BJ (cell line): Measurements from ENCODE around the gene SNRPF. TPM values are rescaled to one million over a fixed set of nuclear protein-coding genes. Genes with fewer than 3 reads are reported as not detected.
"Not testable (repeated sequence)": the region's sequence is repeated elsewhere in the genome, so short reads cannot be mapped to it uniquely, and the experiment has no call there.

Experiments used
- CTCF ChIA-PET: fragments of 350-600 bp; formaldehyde crosslinking; extraction: SDS; loops from one replicate; lab custom pipeline; 2021; ENCODE audit warnings: antibody characterized with exemption, inconsistent platforms; lab: Yijun Ruan, JAX
- POLR2A ChIA-PET: fragments of 300-600 bp; sonication (Branson Sonifier 250); formaldehyde crosslinking; extraction: SDS; loops from one replicate; lab custom pipeline; 2021; ENCODE audit warnings: antibody characterized with exemption; lab: Charles Lee
- DNase-seq: peaks from one replicate; pipeline ENCODE4 v3.0.0-alpha.2; 2011; ENCODE audit warnings: low read depth
- H3K27me3 ChIP-seq: 2 replicates; pipeline ENCODE4 v1.6.0; 2011; ENCODE audit warnings: low read length; ENCODE audit not compliant: control insufficient read depth, insufficient read depth
- H3K36me3 ChIP-seq: 2 replicates; pipeline ENCODE4 v1.5.1; 2011; ENCODE audit warnings: low read length; ENCODE audit not compliant: control insufficient read depth, insufficient read depth
- H3K4me3 ChIP-seq: 2 replicates; pipeline ENCODE4 v1.5.1; 2011; ENCODE audit warnings: low read depth, mild to moderate bottlenecking, control low read depth, low read length
- polyA plus RNA-seq: library from polyadenylated mRNA; depleted of rRNA; stranded (reverse); fragments of >200 nt; gene quantifications from 2 replicates; pipeline ENCODE4 v1.2.3, GENCODE V29; 2011
- TF ChIP-seq, protein P1 (sequence below): IDR thresholded peaks from 2 replicates; pipeline ENCODE4 v1.5.1; 2011; ENCODE audit warnings: low read depth, mild to moderate bottlenecking, control low read depth, inconsistent platforms, low read length, moderate library complexity; ENCODE audit not compliant: insufficient read depth

The SNRPF gene
- polyA plus RNA-seq, 1 experiment: 8.9 TPM

DNA sequence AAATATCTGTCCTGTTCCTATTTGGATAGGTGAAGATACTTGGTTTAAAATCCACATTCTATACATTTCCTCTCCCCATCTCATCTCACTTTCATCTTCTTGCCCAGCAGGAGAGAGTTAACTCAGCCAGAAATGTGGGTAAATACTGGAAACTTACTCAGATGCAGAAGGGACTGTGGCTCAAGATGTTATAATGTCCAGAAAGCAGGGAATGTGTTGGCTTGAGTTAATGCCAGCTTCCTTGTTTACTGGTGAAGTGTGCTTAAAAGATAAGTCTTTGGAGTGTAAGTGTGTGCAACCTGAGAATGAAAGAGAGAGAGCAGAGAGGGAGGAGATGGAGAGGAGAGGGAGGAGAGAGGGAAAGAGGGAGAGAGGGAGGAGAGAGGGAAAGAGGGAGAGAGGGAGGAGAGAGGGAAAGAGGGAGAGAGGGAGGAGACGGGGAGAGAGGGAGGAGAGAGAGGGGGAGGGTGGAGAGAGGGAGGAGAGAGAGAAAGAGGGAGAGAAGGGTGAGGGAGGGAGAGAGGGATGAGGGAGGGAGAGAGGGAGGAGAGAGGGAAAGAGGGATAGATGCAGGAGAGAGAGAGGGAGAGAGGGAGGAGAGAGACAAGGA, 22.0 kb upstream of the SNRPF start:
- H3K4me3 ChIP-seq: no peak overlapping the region
- ChIA-PET CTCF (no interaction called here), POLR2A (interaction anchor here (0.5 kb wide), 1 partner anchor 1701 kb away, joined by 3 read pairs; no protein-coding TSS in a partner anchor)
- no peaks in the 10 kb centered on the region for H3K36me3 ChIP-seq
- no peak for DNase-seq
- TF ChIP-seq, protein P1, sequence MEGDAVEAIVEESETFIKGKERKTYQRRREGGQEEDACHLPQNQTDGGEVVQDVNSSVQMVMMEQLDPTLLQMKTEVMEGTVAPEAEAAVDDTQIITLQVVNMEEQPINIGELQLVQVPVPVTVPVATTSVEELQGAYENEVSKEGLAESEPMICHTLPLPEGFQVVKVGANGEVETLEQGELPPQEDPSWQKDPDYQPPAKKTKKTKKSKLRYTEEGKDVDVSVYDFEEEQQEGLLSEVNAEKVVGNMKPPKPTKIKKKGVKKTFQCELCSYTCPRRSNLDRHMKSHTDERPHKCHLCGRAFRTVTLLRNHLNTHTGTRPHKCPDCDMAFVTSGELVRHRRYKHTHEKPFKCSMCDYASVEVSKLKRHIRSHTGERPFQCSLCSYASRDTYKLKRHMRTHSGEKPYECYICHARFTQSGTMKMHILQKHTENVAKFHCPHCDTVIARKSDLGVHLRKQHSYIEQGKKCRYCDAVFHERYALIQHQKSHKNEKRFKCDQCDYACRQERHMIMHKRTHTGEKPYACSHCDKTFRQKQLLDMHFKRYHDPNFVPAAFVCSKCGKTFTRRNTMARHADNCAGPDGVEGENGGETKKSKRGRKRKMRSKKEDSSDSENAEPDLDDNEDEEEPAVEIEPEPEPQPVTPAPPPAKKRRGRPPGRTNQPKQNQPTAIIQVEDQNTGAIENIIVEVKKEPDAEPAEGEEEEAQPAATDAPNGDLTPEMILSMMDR: no peak
- H3K27me3 ChIP-seq: peaks cover 4% of the 10 kb centered on the region; the same call in 1 of the 2 replicates

DNA sequence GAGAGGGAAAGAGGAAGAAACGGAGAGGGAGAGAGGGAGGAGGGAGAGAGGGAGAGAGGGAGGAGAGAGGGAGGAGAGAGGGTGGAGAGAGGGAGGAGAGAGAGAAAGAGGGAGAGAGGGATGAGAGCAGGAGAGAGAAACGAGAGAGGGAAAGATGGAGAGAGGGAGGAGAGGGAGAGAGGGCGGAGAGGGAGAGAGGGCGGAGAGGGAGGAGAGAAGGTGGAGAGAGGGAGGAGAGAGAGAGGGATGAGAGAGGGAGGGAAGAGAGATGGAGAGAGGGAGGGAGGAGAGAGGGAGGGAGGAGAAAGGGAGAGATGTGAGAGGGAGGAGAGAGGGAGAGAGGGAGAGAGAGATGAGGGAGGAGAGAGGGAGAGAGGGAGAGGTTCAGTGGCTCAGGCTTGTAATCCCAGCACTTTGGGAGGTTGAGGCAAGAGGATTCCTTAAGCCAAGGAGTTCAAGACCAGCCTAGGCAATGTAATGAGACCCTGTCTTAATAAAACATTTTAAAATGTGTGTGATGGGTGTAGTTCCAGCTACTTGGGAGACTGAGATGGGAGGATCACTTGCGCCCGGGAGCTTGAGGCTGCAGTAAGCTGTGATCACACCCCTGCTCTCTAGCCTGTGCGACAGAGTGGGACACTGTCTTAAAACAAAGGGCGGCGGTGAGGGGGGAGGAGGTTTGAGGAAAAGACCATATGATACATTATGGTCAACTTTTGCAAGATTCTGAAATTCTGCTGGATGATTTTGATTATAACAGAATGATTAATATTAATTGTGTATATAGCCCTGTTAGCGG, 21.3 kb upstream of the SNRPF start:
- no peak for DNase-seq
- TF ChIP-seq, protein P1: no peak
- Histone ChIP-seq H3K4me3 (no peak overlapping the region; the same call in 1 of the 2 replicates), H3K36me3 (no peaks in the 10 kb centered on the region), H3K27me3 (peaks cover 4% of the 10 kb centered on the region; the same call in 1 of the 2 replicates)
- ChIA-PET CTCF (interaction anchor here (0.5 to 1.1 kb wide), 3 partner anchors 15 to 79 kb away, joined by 3 read pairs; no protein-coding TSS in a partner anchor), POLR2A (no interaction called here)

DNA sequence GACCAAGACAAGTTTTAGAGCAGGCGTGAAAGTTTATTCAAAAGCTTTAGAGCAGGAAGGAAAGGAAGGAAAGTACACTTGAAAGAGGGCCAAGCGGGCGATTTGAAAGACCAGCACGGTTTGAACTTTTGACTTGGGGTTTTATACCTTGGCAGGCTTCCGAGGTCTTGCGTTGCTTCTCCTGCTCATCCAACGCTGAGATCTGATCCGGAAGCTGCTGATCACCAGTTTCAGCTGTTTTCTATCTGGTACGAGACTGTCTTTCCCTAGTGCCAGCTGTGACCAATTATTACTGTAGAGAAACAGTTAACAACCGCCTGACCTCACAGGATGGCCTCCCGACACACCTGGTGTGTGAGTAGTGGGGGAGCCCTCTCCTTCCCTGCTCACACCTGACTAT, 20.6 kb upstream of the SNRPF start:
- ChIA-PET CTCF (interaction anchor here (0.5 to 1.1 kb wide), 3 partner anchors 16 to 79 kb away, joined by 3 read pairs; no protein-coding TSS in a partner anchor), POLR2A (no interaction called here)
- peak; percentile 65 for DNase-seq
- Histone ChIP-seq H3K4me3 (no peak overlapping the region), H3K36me3 (no peaks in the 10 kb centered on the region), H3K27me3 (no peaks in the 10 kb centered on the region)
- TF ChIP-seq, protein P1: no peak

DNA sequence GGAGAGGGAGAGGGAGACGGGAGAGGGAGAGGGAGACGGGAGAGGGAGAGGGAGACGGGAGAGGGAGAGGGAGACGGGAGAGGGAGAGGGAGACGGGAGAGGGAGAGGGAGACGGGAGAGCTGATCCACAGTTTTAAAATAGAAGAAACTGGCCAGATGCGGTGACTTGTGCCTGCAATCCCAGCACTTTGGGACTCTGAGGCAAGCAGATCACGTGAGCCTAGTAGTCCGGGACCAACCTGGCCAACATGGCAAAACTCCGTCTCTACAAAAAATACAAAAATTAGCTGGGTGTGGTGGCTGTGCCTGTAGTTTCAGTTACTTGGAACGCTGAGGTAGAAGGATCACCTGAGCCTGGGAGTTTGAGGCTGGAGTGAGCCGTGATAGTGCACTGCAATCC, 16.3 kb upstream of the SNRPF start:
- POLR2A ChIA-PET, DNase-seq, CTCF ChIA-PET, H3K27me3 ChIP-seq, H3K4me3 ChIP-seq, H3K36me3 ChIP-seq: not testable (repeated sequence)

DNA sequence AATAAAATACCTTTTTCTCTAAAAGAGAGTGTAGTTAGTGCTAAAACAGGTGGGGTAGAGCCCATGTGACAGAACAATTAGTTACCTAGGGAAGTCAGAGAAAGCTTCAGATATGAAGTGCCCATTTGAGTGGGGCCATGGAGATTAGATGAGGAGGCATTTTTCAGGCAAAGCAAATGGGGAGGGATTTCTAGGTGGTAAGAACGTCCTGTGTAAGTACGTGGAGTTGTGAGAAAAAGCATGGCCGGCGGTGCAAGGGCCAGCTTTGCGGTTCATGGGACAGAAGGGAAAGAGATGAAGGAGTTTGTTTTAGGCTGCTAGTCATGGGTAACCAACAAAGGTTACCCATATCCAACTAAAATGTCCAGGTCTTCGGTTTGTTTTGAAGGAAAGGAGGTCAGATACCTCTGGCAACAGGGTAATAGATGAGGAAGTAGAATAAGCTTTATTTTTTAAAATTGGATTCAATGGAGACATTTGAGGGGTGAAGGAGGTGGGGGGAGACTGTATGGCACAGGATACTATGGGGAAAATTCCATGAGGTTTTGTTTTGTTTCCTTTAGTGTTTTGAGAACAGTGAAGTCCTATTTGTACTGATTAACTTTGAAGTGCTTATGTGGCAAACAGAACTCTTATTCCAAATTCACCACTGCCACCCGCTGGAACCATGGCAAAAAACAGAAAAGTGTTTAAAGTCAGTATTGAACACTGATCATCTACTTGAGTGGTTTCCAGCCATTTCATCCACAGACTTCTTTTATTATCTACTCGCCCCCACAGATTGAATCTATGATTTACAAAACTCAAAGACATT, 10.0 kb upstream of the SNRPF start:
- CTCF ChIA-PET: interaction anchor here (0.6 to 2.1 kb wide), 8 partner anchors 23 to 271 kb away, joined by 3 to 9 read pairs (median 4); no protein-coding TSS in a partner anchor
- no peaks in the 10 kb centered on the region for H3K36me3 ChIP-seq
- POLR2A ChIA-PET: interaction anchor here (0.7 kb wide), 1 partner anchor 16 kb away, joined by 3 read pairs; no protein-coding TSS in a partner anchor
- TF ChIP-seq, protein P1: peak; percentile 26; the same call in 1 of the 2 replicates
- H3K27me3 ChIP-seq: peaks cover 16% of the 10 kb centered on the region
- no peak overlapping the region for H3K4me3 ChIP-seq
- no peak for DNase-seq
